ENCODE results near the gene TRIM6.
"Not testable (repeated sequence)": the region's sequence is repeated elsewhere in the genome, so short reads cannot be mapped to it uniquely, and the experiment has no call there.

TRIM6 gene

DNA sequence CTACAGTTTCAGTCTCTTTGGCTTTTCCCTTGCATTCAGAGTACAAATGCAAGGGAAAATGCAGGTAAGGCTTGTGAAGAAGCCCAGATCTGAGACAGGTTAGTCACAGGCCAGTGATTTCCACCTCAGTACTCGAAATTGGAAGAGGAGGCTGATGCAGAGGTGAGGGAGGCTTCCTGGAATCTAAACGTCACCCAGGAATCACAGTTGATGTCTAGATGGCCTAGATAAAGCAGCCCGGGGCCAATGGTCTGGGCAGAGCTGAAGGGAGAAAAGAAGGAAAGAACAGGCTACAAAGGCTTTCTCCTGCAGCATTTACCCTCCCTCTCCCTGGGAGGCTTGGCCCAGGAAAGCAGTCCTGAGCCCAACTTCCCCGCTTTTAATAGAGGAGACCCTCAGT is 8.5 kb downstream of the TRIM6 start:
- DNase-seq (ENCODE audit: low read depth, low spot score): no peak

GRCh38 chr11:5605849-5606248 is 9.4 kb downstream of the TRIM6 start:
- DNase-seq (ENCODE audit: low read depth, low spot score): no peak

DNA sequence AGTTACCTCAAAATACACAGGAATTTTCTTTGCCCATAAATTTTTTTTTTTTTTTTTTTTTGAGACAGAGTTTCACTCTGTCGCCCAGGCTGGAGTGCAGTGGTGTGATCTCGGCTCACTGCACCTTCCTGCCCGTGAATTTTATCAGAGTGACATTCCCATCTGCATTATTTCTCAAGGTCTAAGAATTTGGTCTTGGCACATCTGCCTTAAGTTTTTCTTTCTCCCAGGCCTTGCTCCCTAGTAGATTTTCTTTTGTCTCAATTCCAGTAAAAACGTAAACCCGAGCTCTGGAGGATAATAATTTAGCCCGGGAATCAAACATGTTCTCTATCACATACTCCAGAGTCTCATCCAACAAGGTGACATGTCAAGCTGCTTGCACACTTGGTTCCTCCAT is 12.4 kb downstream of the TRIM6 start:
- DNase-seq (ENCODE audit: low read depth, low spot score): no peak

DNA sequence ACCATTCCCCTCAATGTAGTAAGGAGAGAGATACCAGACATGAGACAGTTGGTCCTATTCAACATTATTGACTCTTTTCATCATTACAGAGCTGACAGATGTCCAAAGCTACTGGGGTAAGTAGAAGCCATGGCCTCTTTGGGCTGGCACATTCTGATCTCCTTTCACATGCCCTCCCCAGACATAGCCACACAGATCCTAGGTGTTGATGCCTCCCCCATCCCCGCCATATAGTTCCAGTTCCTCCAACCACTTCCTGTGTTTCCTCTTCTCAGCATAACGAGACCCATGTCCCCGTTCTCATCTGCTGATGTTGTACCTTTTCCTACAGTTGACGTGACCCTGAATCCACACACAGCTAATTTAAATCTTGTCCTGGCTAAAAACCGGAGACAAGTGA is 14.0 kb downstream of the TRIM6 start:
- DNase-seq (ENCODE audit: low read depth, low spot score): no peak

GRCh38 chr11:5611627-5612026 is 15.2 kb downstream of the TRIM6 start:
- no peak for DNase-seq (ENCODE audit: low read depth, low spot score)

DNA sequence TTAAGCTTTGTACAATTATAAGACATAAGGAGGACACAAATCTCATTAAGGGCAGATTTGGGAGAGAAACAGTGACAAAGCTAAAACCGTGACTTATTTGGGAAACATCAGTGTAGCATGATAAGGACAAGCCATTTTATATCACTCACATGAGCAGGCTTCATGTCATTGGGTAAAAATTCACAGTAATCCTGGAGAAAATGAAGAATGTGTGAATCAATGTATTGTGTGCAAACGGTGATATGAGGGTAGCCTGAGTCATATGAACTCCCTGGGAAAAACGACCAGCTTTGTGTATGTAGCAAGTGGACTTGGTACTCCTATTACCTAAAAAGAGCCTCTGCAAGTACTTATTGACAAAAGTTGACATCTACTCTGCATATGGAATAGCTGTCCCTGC is 22.4 kb downstream of the TRIM6 start:
- DNase-seq (ENCODE audit: low read depth, low spot score): no peak

GRCh38 chr11:5620651-5621521 is 24.4 kb downstream of the TRIM6 start:
- no peak for DNase-seq (ENCODE audit: low read depth, low spot score)

DNA sequence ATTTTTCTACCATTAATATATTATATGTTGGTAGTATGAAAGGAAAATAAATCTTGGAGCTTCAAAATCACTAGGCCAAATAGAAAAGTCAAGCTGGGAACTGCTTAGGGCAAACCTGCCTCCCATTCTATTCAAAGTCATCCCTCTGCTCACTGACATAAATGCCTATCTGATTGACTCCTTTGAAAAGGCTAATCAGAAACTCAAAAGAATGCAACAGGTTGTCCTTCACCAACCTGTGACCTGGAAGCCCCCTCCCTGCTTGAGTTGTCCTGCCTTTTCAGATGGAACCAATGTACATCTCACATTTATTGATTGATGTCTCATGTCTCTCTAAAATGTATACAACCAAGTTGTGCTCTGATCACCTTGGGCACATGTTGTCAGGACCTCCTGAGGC is 25.1 kb downstream of the TRIM6 start:
- no peak for DNase-seq (ENCODE audit: low read depth, low spot score)

GRCh38 chr11:5622802-5623201 is 26.4 kb downstream of the TRIM6 start:
- DNase-seq (ENCODE audit: low read depth, low spot score): no peak

GRCh38 chr11:5624489-5625279 is 28.2 kb downstream of the TRIM6 start, which contains the start of gene TRIM34:
TRIM34 (plus strand) TSS chr11:5625001; CDS start chr11:5632332, 7,331 bp downstream.
- peak; percentile 19 for DNase-seq (ENCODE audit: low read depth, low spot score)

GRCh38 chr11:5625281-5625680 is 28.8 kb downstream of the TRIM6 start:
- DNase-seq (ENCODE audit: low read depth, low spot score): no peak

- no peak for DNase-seq (ENCODE audit: low read depth, low spot score)
Observed at GRCh38 chr11:5626196-5626595, 29.8 kb downstream of the TRIM6 start.

DNA sequence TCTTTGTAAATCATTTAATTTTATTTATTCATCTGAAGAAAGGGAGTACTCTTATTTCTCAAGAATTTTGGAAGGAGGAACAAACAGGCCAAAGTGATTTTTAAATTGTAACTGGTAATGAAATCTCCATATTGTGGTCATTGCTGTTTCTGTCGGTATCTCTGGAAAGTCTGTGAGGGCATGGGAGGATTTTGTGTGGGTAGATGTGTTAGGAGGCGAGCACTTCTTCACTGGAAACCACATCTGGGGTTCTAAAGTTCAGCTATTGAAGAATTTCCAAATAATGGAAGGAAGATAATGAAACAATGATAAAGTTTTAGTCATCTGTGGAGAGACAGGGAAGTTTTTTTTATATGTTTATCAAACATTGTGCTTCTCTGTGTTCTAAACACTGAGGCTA is 35.0 kb downstream of the TRIM6 start:
- DNase-seq (ENCODE audit: low read depth, low spot score): no peak

- DNase-seq (ENCODE audit: low read depth, low spot score): no peak
Observed at GRCh38 chr11:5631969-5632635, 35.7 kb downstream of the TRIM6 start.

GRCh38 chr11:5639953-5640352 is 43.5 kb downstream of the TRIM6 start:
- DNase-seq (ENCODE audit: low read depth, low spot score): no peak

DNA sequence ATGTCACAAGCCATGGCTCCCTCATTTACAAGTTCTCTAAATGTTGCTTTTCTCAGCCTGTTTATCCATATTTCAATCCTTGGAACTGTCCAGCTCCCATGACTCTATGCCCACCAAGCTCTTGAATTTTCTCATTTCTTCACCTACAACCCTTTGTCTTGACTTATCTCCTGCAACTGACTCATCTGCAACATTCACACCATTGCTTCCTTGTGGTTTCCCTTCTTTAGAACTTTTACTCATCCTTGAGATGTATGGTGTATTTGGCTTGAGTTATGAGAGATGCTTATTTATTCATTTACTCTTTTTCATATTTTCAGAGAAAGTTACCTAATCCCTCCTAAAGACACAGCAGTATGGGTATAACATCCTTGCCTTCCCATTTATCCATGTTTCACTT is 47.1 kb downstream of the TRIM6 start:
- DNase-seq (ENCODE audit: low read depth, low spot score): no peak

DNA sequence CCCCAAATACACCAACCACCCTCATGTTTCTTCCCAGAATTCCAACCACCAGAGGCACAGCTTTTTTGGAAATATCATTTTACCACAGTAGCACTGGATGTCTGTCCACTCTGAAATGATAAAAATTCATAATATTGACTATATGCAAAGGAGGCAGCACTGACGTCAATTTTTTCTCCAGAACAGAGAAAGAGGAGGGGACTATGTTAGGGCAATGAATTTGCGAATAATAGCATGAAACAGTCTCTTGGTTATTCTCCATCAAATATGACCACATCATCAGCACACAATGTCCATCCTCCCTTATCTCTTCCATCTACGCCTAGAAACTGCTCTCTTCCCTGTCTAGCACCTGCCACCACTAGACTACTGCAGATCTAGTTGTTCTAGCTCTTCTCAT is 49.7 kb downstream of the TRIM6 start:
- no peak for DNase-seq (ENCODE audit: low read depth, low spot score)

DNA sequence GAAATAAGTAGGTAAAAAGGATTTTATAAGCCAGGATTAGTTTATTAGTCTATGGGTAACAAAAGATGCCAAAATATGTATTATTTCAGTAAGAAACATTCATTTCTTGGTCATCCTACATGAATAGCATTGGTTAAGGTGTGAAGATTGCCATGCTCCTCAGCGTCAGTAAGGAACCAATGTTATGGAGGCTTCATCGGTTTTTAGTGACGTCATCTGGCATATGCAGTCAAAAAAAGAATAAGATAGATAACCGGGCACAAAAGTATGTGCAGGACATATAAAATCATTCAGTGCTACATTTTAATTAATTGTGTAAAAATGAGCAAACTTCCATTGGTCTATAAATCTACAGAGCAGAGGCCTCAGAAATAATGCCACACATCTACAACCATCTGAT is 59.0 kb downstream of the TRIM6 start:
- DNase-seq (ENCODE audit: low read depth, low spot score): no peak

DNA sequence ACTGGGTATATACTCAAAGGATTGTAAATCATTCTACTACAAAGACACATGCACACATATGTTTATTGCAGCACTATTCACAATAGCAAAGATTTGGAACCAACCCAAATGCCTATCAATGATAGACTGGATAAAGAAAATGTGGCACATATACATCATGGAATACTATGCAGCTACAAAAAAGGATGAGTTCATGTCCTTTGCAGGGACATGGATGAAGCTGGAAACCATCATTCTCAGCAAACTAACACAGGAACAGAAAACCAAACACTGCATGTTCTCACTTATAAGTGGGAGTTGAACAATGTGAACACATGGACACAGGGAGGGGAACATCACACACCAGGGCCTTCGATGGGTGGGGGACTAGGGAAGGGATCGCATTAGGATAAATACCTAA is 60.5 kb downstream of the TRIM6 start:
- DNase-seq (ENCODE audit: low read depth, low spot score): not testable (repeated sequence)

DNA sequence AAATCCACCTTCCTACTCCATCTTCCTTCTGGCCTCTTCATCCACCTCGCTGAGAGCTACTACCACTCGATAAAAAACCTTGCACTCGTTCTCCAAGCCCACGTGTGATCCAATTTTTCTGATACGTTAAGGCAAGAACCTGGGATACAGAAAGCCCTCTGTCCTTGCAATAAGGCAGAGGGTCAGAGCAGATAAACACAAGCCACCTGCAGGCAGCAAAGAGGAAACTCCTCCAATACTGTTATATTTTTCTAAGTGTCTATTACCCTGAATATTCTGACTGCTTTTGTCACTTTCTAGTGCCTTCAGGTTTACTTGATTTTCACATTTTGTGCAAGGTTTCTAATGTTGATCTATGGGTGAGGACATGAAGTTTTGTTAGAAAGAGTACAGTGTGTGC is 61.9 kb downstream of the TRIM6 start:
- no peak for DNase-seq (ENCODE audit: low read depth, low spot score)
